Memory B cell (primary cell): Measurements from ENCODE around the gene PCDH20.
"Not testable (repeated sequence)": the region's sequence is repeated elsewhere in the genome, so short reads cannot be mapped to it uniquely, and the experiment has no call there.

Experiments used
- ATAC-seq: fragments of 150-1000 bp; cut with Tn5 transposase; 2 replicates; pipeline ENCODE4 v1.10.0; 2021; ENCODE audit warnings: low read depth, mild to moderate bottlenecking, moderate library complexity
- DNase-seq, 2 donors: peaks; one replicate each; pipeline ENCODE4 v3.0.0; 2022; ENCODE audit warnings: low spot score in 2 of 2
- H3K27ac Mint-ChIP-seq: one replicate; pipeline ENCODE4 v1.8.0; 2022; ENCODE audit warnings: mild to moderate bottlenecking, moderate library complexity, mixed read lengths
- H3K27me3 Mint-ChIP-seq: one replicate; pipeline ENCODE4 v1.8.0; 2022; ENCODE audit warnings: mixed read lengths
- H3K36me3 Mint-ChIP-seq: one replicate; pipeline ENCODE4 v1.8.0; 2022; ENCODE audit warnings: mild to moderate bottlenecking, mixed read lengths
- H3K4me1 Mint-ChIP-seq: one replicate; pipeline ENCODE4 v1.8.0; 2022; ENCODE audit warnings: mixed read lengths
- H3K4me3 Mint-ChIP-seq: one replicate; pipeline ENCODE4 v1.8.0; 2022; ENCODE audit warnings: mild to moderate bottlenecking, moderate library complexity, mixed read lengths
- H3K9me3 Mint-ChIP-seq: one replicate; pipeline ENCODE4 v1.8.0; 2022; ENCODE audit warnings: mixed read lengths

The PCDH20 gene

GRCh38 chr13:61396121-61396520 lies 19.5 kb downstream of the PCDH20 start:
- Mint-ChIP-seq H3K4me1 (no peaks in the 10 kb centered on the region), H3K9me3 (peaks cover 6% of the 10 kb centered on the region), H3K27me3 (no peaks in the 10 kb centered on the region), H3K36me3 (no peaks in the 10 kb centered on the region), H3K4me3 (no peak overlapping the region), H3K27ac (no peak overlapping the region)
- DNase-seq (no peak), ATAC-seq (no peak)

GRCh38 chr13:61391426-61391825 lies 24.2 kb downstream of the PCDH20 start:
- Mint-ChIP-seq H3K36me3 (no peaks in the 10 kb centered on the region), H3K27me3 (no peaks in the 10 kb centered on the region), H3K4me1 (no peaks in the 10 kb centered on the region), H3K27ac (no peak overlapping the region), H3K9me3 (peaks cover 3% of the 10 kb centered on the region), H3K4me3 (no peak overlapping the region)
- no peak for DNase-seq
- no peak for ATAC-seq

- Mint-ChIP-seq H3K27me3 (no peaks in the 10 kb centered on the region), H3K4me1 (no peaks in the 10 kb centered on the region), H3K9me3 (peaks cover 3% of the 10 kb centered on the region), H3K27ac (no peak overlapping the region), H3K36me3 (no peaks in the 10 kb centered on the region), H3K4me3 (no peak overlapping the region)
- DNase-seq (no peak), ATAC-seq (no peak)
These were observed 28.0 kb downstream of the PCDH20 start for GRCh38 chr13:61387694-61388093.

GRCh38 chr13:61383111-61383510 lies 32.5 kb downstream of the PCDH20 start:
- H3K36me3 Mint-ChIP-seq = no peaks in the 10 kb centered on the region
- H3K27me3 Mint-ChIP-seq = no peaks in the 10 kb centered on the region
- H3K27ac Mint-ChIP-seq = no peak overlapping the region
- H3K4me3 Mint-ChIP-seq = no peak overlapping the region
- peaks cover 3% of the 10 kb centered on the region for H3K9me3 Mint-ChIP-seq
- no peaks in the 10 kb centered on the region for H3K4me1 Mint-ChIP-seq
- DNase-seq = no peak
- no peak for ATAC-seq

GRCh38 chr13:61370520-61370919 lies 45.1 kb downstream of the PCDH20 start:
- Mint-ChIP-seq H3K4me1 (no peaks in the 10 kb centered on the region), H3K27me3 (no peaks in the 10 kb centered on the region), H3K4me3 (no peak overlapping the region), H3K27ac (no peak overlapping the region), H3K9me3 (peaks cover 6% of the 10 kb centered on the region), H3K36me3 (no peaks in the 10 kb centered on the region)
- ATAC-seq = no peak
- DNase-seq = no peak

- not testable (repeated sequence) for H3K27me3 Mint-ChIP-seq, H3K36me3 Mint-ChIP-seq, H3K4me1 Mint-ChIP-seq, H3K27ac Mint-ChIP-seq, H3K4me3 Mint-ChIP-seq, ATAC-seq, DNase-seq
- peaks cover 11% of the 10 kb centered on the region for H3K9me3 Mint-ChIP-seq
These were observed 51.0 kb downstream of the PCDH20 start for GRCh38 chr13:61364690-61365089.

- no peaks in the 10 kb centered on the region for H3K4me1 Mint-ChIP-seq
- H3K27me3 Mint-ChIP-seq = no peaks in the 10 kb centered on the region
- ATAC-seq = no peak
- DNase-seq = no peak
- H3K4me3 Mint-ChIP-seq = no peak overlapping the region
- no peak overlapping the region for H3K27ac Mint-ChIP-seq
- no peaks in the 10 kb centered on the region for H3K36me3 Mint-ChIP-seq
- H3K9me3 Mint-ChIP-seq = peaks cover 10% of the 10 kb centered on the region
These were observed 53.1 kb downstream of the PCDH20 start for GRCh38 chr13:61362522-61362921.
